Measurements from ENCODE around the gene OR52W1. TPM values are rescaled to one million over a fixed set of nuclear protein-coding genes. Genes with fewer than 3 reads are reported as not detected.
"Not testable (repeated sequence)": the region's sequence is repeated elsewhere in the genome, so short reads cannot be mapped to it uniquely, and the experiment has no call there.

The OR52W1 gene
- total RNA-seq, 4 donors from 2014 or later: not detected

DNA sequence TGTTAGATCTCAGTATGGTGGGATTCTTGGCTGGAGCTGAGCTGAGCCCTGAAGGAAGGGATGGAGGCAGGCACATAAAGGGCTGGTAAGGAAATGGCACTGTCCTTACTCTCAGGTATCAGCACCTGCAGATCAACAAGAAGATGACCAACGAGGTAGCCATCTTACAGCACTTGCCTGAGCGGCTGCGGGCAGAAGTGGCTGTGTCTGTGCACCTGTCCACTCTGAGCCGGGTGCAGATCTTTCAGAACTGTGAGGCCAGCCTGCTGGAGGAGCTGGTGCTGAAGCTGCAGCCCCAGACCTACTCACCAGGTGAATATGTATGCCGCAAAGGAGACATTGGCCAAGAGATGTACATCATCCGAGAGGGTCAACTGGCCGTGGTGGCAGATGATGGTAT lies 42.3 kb downstream of the OR52W1 start:
- TF ChIP-seq POLR2A (IDR thresholded peaks at IDR 0.05): no peak
- TF ChIP-seq CTCF (IDR thresholded peaks at IDR 0.05): no peak
- DNase-seq: no peak
- Histone ChIP-seq H3K27ac (no peak overlapping the region), H3K36me3 (no peaks in the 10 kb centered on the region), H3K4me3 (no peak overlapping the region), H3K27me3 (no peaks in the 10 kb centered on the region), H3K9me3 (no peaks in the 10 kb centered on the region), H3K4me1 (no peaks in the 10 kb centered on the region)

- H3K4me1 ChIP-seq: no peaks in the 10 kb centered on the region
- no peaks in the 10 kb centered on the region for H3K27me3 ChIP-seq
- no peak overlapping the region for H3K27ac ChIP-seq
- H3K4me3 ChIP-seq: no peak overlapping the region
- no peaks in the 10 kb centered on the region for H3K9me3 ChIP-seq
- no peak for DNase-seq
- no peaks in the 10 kb centered on the region for H3K36me3 ChIP-seq
- TF ChIP-seq CTCF (IDR thresholded peaks at IDR 0.05): no peak
- TF ChIP-seq POLR2A (IDR thresholded peaks at IDR 0.05): no peak
Observed at GRCh38 chr11:6245536-6245935, 46.5 kb downstream of the OR52W1 start.

- Histone ChIP-seq H3K4me1 (no peaks in the 10 kb centered on the region), H3K9me3 (no peaks in the 10 kb centered on the region), H3K36me3 (no peaks in the 10 kb centered on the region), H3K27ac (no peak overlapping the region), H3K27me3 (no peaks in the 10 kb centered on the region), H3K4me3 (no peak overlapping the region)
- DNase-seq: no peak
- TF ChIP-seq CTCF (IDR thresholded peaks at IDR 0.05) (no peak), POLR2A (IDR thresholded peaks at IDR 0.05) (no peak)
Observed at GRCh38 chr11:6248248-6248647, 49.2 kb downstream of the OR52W1 start.

- not testable (repeated sequence) for H3K9me3 ChIP-seq, H3K27ac ChIP-seq, H3K4me1 ChIP-seq, DNase-seq, H3K36me3 ChIP-seq, H3K4me3 ChIP-seq, H3K27me3 ChIP-seq
Observed at GRCh38 chr11:6248897-6249296, 49.9 kb downstream of the OR52W1 start.

Other genes with a start within 250 kb of the OR52W1 start
- gene OR56A5, start 230.7 kb upstream of the OR52W1 start, total RNA-seq: not detected
- gene OR52L1, start 212.2 kb upstream of the OR52W1 start, total RNA-seq: not detected
- gene OR56A4, start 192.3 kb upstream of the OR52W1 start, total RNA-seq: not detected
- gene OR56A1, start 168.5 kb upstream of the OR52W1 start, total RNA-seq: not detected
- gene OR56B4, start 91.5 kb upstream of the OR52W1 start, total RNA-seq: not detected
- gene OR52B2, start 28.9 kb upstream of the OR52W1 start, total RNA-seq: 1 to 10 TPM in 1 of 4 donors, not detected in 3; 1.7 TPM
- gene C11orf42, start 6.3 kb downstream of the OR52W1 start, total RNA-seq: not detected
- gene FHIP1B, start 35.4 kb downstream of the OR52W1 start, total RNA-seq: 100 to 1,000 TPM; 135 to 484 (median 279) TPM
- 1 to 10 TPM in 1 of 4 donors, under 1 TPM in 1, not detected in 2; 0.85 to 1.1 TPM for gene CNGA4, start 39.9 kb downstream of the OR52W1 start, total RNA-seq
- not detected for gene CCKBR, start 60.6 kb downstream of the OR52W1 start, total RNA-seq
- gene CAVIN3, start 121.3 kb downstream of the OR52W1 start, total RNA-seq: 10 to 100 TPM in 3 of 4 donors, 1 to 10 TPM in 1; 6.5 to 40.4 (median 17.2) TPM
- gene SMPD1, start 191.2 kb downstream of the OR52W1 start, total RNA-seq: 10 to 100 TPM; 11.6 to 78.3 (median 55.7) TPM
- 10 to 100 TPM in 3 of 4 donors, 1 to 10 TPM in 1; 9.8 to 31.4 (median 15.0) TPM for gene APBB1, start 219.9 kb downstream of the OR52W1 start, total RNA-seq
- 10 to 100 TPM in 1 of 4 donors, 1 to 10 TPM in 2, not detected in 1; 2.2 to 10.1 (median 5.3) TPM for gene HPX, start 241.8 kb downstream of the OR52W1 start, total RNA-seq

All from Peyer's patch (tissue), 4 donors.